Measurements from ENCODE around the gene TBC1D22B.
A peak's percentile ranks its signal among the peaks of the same experiment; 100 is the strongest.

The TBC1D22B gene

GRCh38 chr6:37254881-37255280 lies 2.7 kb upstream of the TBC1D22B start:
- H3K4me1 ChIP-seq (ENCODE audit: control insufficient read depth, insufficient read depth, low read length, poor library complexity, severe bottlenecking) = peaks cover 6% of the 10 kb centered on the region
- no peak overlapping the region for H3K4me3 ChIP-seq (ENCODE audit: extremely low read depth, insufficient read depth, low read length, poor library complexity, severe bottlenecking)
- 75 to 79% methylated on average over 4 to 5 of the region's 5 CpGs for WGBS, 2 experiments (ENCODE audit: insufficient coverage in 2 of 2)
- H3K9me3 ChIP-seq (ENCODE audit: control insufficient read depth, low read length) = no peaks in the 10 kb centered on the region
- H3K27ac ChIP-seq (ENCODE audit: low read depth, low read length, severe bottlenecking) = no peak overlapping the region
- H3K36me3 ChIP-seq (ENCODE audit: control insufficient read depth, insufficient read depth, low read length) = no peaks in the 10 kb centered on the region

- Histone ChIP-seq H3K4me1 (ENCODE audit: control insufficient read depth, insufficient read depth, low read length, poor library complexity, severe bottlenecking) (peaks cover 6% of the 10 kb centered on the region), H3K27ac (ENCODE audit: low read depth, low read length, severe bottlenecking) (no peak overlapping the region), H3K4me3 (ENCODE audit: extremely low read depth, insufficient read depth, low read length, poor library complexity, severe bottlenecking) (peak overlapping the region; percentile 94), H3K36me3 (ENCODE audit: control insufficient read depth, insufficient read depth, low read length) (no peaks in the 10 kb centered on the region), H3K9me3 (ENCODE audit: control insufficient read depth, low read length) (no peaks in the 10 kb centered on the region)
- WGBS, 2 experiments (ENCODE audit: insufficient coverage in 2 of 2) = 75% methylated on average over 7 of the region's 12 CpGs; no CpG with 5 or more reads in 1 of the 2 experiments
These were observed 766 bp upstream of the TBC1D22B start for GRCh38 chr6:37256692-37257319.

- peaks cover 6% of the 10 kb centered on the region for H3K4me1 ChIP-seq (ENCODE audit: control insufficient read depth, insufficient read depth, low read length, poor library complexity, severe bottlenecking)
- WGBS, 2 experiments (ENCODE audit: insufficient coverage in 2 of 2) = 0% methylated on average over 3 to 7 of the region's 9 CpGs
- no peak overlapping the region for H3K27ac ChIP-seq (ENCODE audit: low read depth, low read length, severe bottlenecking)
- peak overlapping the region; percentile 94 for H3K4me3 ChIP-seq (ENCODE audit: extremely low read depth, insufficient read depth, low read length, poor library complexity, severe bottlenecking)
- no peaks in the 10 kb centered on the region for H3K9me3 ChIP-seq (ENCODE audit: control insufficient read depth, low read length)
- H3K36me3 ChIP-seq (ENCODE audit: control insufficient read depth, insufficient read depth, low read length) = no peaks in the 10 kb centered on the region
These were observed 295 bp upstream of the TBC1D22B start for GRCh38 chr6:37257320-37257633.

- Histone ChIP-seq H3K9me3 (ENCODE audit: control insufficient read depth, low read length) (no peaks in the 10 kb centered on the region), H3K27ac (ENCODE audit: low read depth, low read length, severe bottlenecking) (peak overlapping the region; percentile 87), H3K36me3 (ENCODE audit: control insufficient read depth, insufficient read depth, low read length) (no peaks in the 10 kb centered on the region), H3K4me1 (ENCODE audit: control insufficient read depth, insufficient read depth, low read length, poor library complexity, severe bottlenecking) (peaks cover 6% of the 10 kb centered on the region), H3K4me3 (ENCODE audit: extremely low read depth, insufficient read depth, low read length, poor library complexity, severe bottlenecking) (peak overlapping the region; percentile 94)
- 8 to 17% methylated on average over 4 to 6 of the region's 11 CpGs for WGBS, 2 experiments (ENCODE audit: insufficient coverage in 2 of 2)
These were observed 983 bp downstream of the TBC1D22B start for GRCh38 chr6:37258405-37259105.

GRCh38 chr6:37259191-37259590 lies 1.6 kb downstream of the TBC1D22B start:
- Histone ChIP-seq H3K4me1 (ENCODE audit: control insufficient read depth, insufficient read depth, low read length, poor library complexity, severe bottlenecking) (peaks cover 6% of the 10 kb centered on the region), H3K9me3 (ENCODE audit: control insufficient read depth, low read length) (no peaks in the 10 kb centered on the region), H3K36me3 (ENCODE audit: control insufficient read depth, insufficient read depth, low read length) (no peaks in the 10 kb centered on the region), H3K4me3 (ENCODE audit: extremely low read depth, insufficient read depth, low read length, poor library complexity, severe bottlenecking) (peak overlapping the region; percentile 94), H3K27ac (ENCODE audit: low read depth, low read length, severe bottlenecking) (no peak overlapping the region)
- no CpG with 5 or more reads among the region's 2 CpGs for WGBS, 2 experiments (ENCODE audit: insufficient coverage in 2 of 2)

GRCh38 chr6:37260040-37260439 lies 2.5 kb downstream of the TBC1D22B start:
- WGBS, 2 experiments (ENCODE audit: insufficient coverage in 2 of 2) = 89 to 100% methylated on average over 1 of the region's 2 CpGs
- Histone ChIP-seq H3K36me3 (ENCODE audit: control insufficient read depth, insufficient read depth, low read length) (no peaks in the 10 kb centered on the region), H3K4me3 (ENCODE audit: extremely low read depth, insufficient read depth, low read length, poor library complexity, severe bottlenecking) (no peak overlapping the region), H3K9me3 (ENCODE audit: control insufficient read depth, low read length) (no peaks in the 10 kb centered on the region), H3K27ac (ENCODE audit: low read depth, low read length, severe bottlenecking) (no peak overlapping the region), H3K4me1 (ENCODE audit: control insufficient read depth, insufficient read depth, low read length, poor library complexity, severe bottlenecking) (peaks cover 6% of the 10 kb centered on the region)

GRCh38 chr6:37260444-37260843 lies 2.9 kb downstream of the TBC1D22B start:
- Histone ChIP-seq H3K27ac (ENCODE audit: low read depth, low read length, severe bottlenecking) (no peak overlapping the region), H3K4me3 (ENCODE audit: extremely low read depth, insufficient read depth, low read length, poor library complexity, severe bottlenecking) (no peak overlapping the region), H3K4me1 (ENCODE audit: control insufficient read depth, insufficient read depth, low read length, poor library complexity, severe bottlenecking) (peaks cover 6% of the 10 kb centered on the region), H3K36me3 (ENCODE audit: control insufficient read depth, insufficient read depth, low read length) (no peaks in the 10 kb centered on the region), H3K9me3 (ENCODE audit: control insufficient read depth, low read length) (no peaks in the 10 kb centered on the region)
- no CpG with 5 or more reads among the region's 1 CpG for WGBS, 2 experiments (ENCODE audit: insufficient coverage in 2 of 2)

GRCh38 chr6:37261198-37261597 lies 3.6 kb downstream of the TBC1D22B start:
- Histone ChIP-seq H3K9me3 (ENCODE audit: control insufficient read depth, low read length) (no peaks in the 10 kb centered on the region), H3K36me3 (ENCODE audit: control insufficient read depth, insufficient read depth, low read length) (no peaks in the 10 kb centered on the region), H3K4me1 (ENCODE audit: control insufficient read depth, insufficient read depth, low read length, poor library complexity, severe bottlenecking) (peaks cover 6% of the 10 kb centered on the region), H3K4me3 (ENCODE audit: extremely low read depth, insufficient read depth, low read length, poor library complexity, severe bottlenecking) (no peak overlapping the region), H3K27ac (ENCODE audit: low read depth, low read length, severe bottlenecking) (no peak overlapping the region)
- WGBS, 2 experiments (ENCODE audit: insufficient coverage in 2 of 2) = 100% methylated on average over 2 of the region's 5 CpGs

- WGBS, 2 experiments (ENCODE audit: insufficient coverage in 2 of 2) = 84 to 100% methylated on average over 2 to 7 of the region's 8 CpGs
- Histone ChIP-seq H3K36me3 (ENCODE audit: control insufficient read depth, insufficient read depth, low read length) (no peaks in the 10 kb centered on the region), H3K4me3 (ENCODE audit: extremely low read depth, insufficient read depth, low read length, poor library complexity, severe bottlenecking) (no peak overlapping the region), H3K4me1 (ENCODE audit: control insufficient read depth, insufficient read depth, low read length, poor library complexity, severe bottlenecking) (peaks cover 6% of the 10 kb centered on the region), H3K27ac (ENCODE audit: low read depth, low read length, severe bottlenecking) (no peak overlapping the region), H3K9me3 (ENCODE audit: control insufficient read depth, low read length) (no peaks in the 10 kb centered on the region)
These were observed 5.0 kb downstream of the TBC1D22B start for GRCh38 chr6:37262446-37263026.

GRCh38 chr6:37265001-37265400 lies 7.4 kb downstream of the TBC1D22B start:
- no CpG with 5 or more reads among the region's 2 CpGs for WGBS, 2 experiments (ENCODE audit: insufficient coverage in 2 of 2)
- H3K36me3 ChIP-seq (ENCODE audit: control insufficient read depth, insufficient read depth, low read length) = peaks cover 12% of the 10 kb centered on the region

GRCh38 chr6:37265860-37266259 lies 8.3 kb downstream of the TBC1D22B start:
- WGBS, 2 experiments (ENCODE audit: insufficient coverage in 2 of 2) = no CpG with 5 or more reads among the region's 3 CpGs
- no peak overlapping the region for H3K27ac ChIP-seq (ENCODE audit: low read depth, low read length, severe bottlenecking)
- no peak overlapping the region for H3K4me3 ChIP-seq (ENCODE audit: extremely low read depth, insufficient read depth, low read length, poor library complexity, severe bottlenecking)
- H3K4me1 ChIP-seq (ENCODE audit: control insufficient read depth, insufficient read depth, low read length, poor library complexity, severe bottlenecking) = no peaks in the 10 kb centered on the region
- H3K9me3 ChIP-seq (ENCODE audit: control insufficient read depth, low read length) = no peaks in the 10 kb centered on the region
- peaks cover 21% of the 10 kb centered on the region for H3K36me3 ChIP-seq (ENCODE audit: control insufficient read depth, insufficient read depth, low read length)

More at GRCh38 chr6:37265001-37265400, 7.4 kb downstream of the TBC1D22B start:
- no peak overlapping the region for H3K4me3 ChIP-seq (ENCODE audit: extremely low read depth, insufficient read depth, low read length, poor library complexity, severe bottlenecking)
- H3K4me1 ChIP-seq (ENCODE audit: control insufficient read depth, insufficient read depth, low read length, poor library complexity, severe bottlenecking) = no peaks in the 10 kb centered on the region
- H3K27ac ChIP-seq (ENCODE audit: low read depth, low read length, severe bottlenecking) = no peak overlapping the region
- H3K9me3 ChIP-seq (ENCODE audit: control insufficient read depth, low read length) = no peaks in the 10 kb centered on the region

Measured in mesodermal cell (in vitro differentiated cells).